Gastroesophageal sphincter (tissue), 3 donors: ENCODE measurements around the gene SLC25A42.

Source experiments
- CTCF ChIP-seq, 4 experiments: fragments of 200-600 bp in 2 of 4; fragments of 450-650 bp in 2 of 4; sonication (generic) in 1 of 4; IDR thresholded peaks; one replicate each; pipeline ENCODE4 v1.5.1; 2017 to 2019; ENCODE audit warnings: antibody characterized with exemption in 4 of 4, mild to moderate bottlenecking in 2 of 4, moderate library complexity in 2 of 4
- POLR2A ChIP-seq, 2 donors: fragments of 450-650 bp; IDR thresholded peaks; one replicate each; pipeline ENCODE4 v1.6.1; 2017; ENCODE audit warnings: antibody characterized with exemption in 2 of 2, mild to moderate bottlenecking in 2 of 2, moderate library complexity in 1 of 2
- POLR2AphosphoS5 ChIP-seq: sonication (generic); formaldehyde crosslinking; IDR thresholded peaks from one replicate; pipeline ENCODE4 v1.6.1; 2017; ENCODE audit warnings: antibody characterized with exemption

- TF ChIP-seq CTCF (IDR thresholded peaks at IDR 0.05) = no peak
- TF ChIP-seq POLR2AphosphoS5 = no peak
- TF ChIP-seq POLR2A (IDR thresholded peaks at IDR 0.05) = no peak
Measured at GRCh38 chr19:19049406-19049805, 14.4 kb upstream of the SLC25A42 start.
